ENCODE data around the gene YPEL2.

YPEL2 gene

DNA sequence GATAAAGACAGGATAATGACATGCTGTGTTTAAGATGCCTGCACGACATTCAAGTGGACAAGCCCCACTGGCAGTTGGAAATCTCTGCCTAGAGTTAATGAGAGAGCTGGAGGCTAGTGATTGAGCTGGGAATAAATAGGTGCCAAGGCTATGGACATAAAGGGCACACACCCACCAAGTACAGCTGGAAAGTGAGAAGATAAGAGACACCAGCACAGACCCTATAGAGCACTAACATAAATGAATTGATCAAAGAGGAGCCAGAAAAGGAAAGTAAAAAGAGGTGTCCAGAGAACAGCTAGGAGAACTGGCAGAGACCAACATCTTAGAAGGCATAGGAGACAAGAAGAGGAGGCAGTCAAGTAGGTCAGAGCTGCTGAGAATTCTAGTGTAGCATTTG is 101.2 kb downstream of the YPEL2 start:
- Histone ChIP-seq H3K79me2 (no peaks in the 10 kb centered on the region), H3K36me3 (ENCODE audit: control insufficient read depth, insufficient read depth, low read length) (no peaks in the 10 kb centered on the region), H3K4me1 (peaks cover 68% of the 10 kb centered on the region), H3K27me3 (ENCODE audit: control insufficient read depth, insufficient read depth, low read length) (no peaks in the 10 kb centered on the region), H3K9me3 (ENCODE audit: control insufficient read depth, low read length) (no peaks in the 10 kb centered on the region), H3K4me2 (ENCODE audit: low read length) (no peak overlapping the region), H2AFZ (peak overlapping the region; percentile 3), H3K4me3 (ENCODE audit: low read depth, low read length) (no peak overlapping the region), H3K27ac (peak overlapping the region; percentile 60), H3K9ac (no peak overlapping the region)
- TF ChIP-seq, protein P1, sequence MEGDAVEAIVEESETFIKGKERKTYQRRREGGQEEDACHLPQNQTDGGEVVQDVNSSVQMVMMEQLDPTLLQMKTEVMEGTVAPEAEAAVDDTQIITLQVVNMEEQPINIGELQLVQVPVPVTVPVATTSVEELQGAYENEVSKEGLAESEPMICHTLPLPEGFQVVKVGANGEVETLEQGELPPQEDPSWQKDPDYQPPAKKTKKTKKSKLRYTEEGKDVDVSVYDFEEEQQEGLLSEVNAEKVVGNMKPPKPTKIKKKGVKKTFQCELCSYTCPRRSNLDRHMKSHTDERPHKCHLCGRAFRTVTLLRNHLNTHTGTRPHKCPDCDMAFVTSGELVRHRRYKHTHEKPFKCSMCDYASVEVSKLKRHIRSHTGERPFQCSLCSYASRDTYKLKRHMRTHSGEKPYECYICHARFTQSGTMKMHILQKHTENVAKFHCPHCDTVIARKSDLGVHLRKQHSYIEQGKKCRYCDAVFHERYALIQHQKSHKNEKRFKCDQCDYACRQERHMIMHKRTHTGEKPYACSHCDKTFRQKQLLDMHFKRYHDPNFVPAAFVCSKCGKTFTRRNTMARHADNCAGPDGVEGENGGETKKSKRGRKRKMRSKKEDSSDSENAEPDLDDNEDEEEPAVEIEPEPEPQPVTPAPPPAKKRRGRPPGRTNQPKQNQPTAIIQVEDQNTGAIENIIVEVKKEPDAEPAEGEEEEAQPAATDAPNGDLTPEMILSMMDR (IDR thresholded peaks at IDR 0.05), result no peak

DNA sequence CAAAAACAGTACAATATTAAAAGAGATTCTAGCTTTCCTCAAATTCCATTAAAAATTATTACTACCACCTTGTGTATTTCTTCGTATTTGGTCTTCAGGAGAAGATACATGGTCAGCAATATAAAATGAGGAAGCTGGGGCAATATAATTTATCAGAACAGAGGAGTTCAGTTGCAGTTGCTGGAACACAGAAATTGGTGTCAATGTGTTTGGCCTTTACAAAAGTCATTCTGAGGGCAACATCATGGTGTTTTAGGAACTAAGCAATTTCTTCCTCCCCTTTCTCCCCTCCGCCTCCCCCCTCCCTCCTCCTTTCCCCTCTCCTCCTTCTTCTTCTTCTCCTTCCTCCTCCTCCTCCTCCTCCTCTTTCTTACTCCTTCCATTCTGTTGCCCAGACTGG is 102.1 kb downstream of the YPEL2 start:
- Histone ChIP-seq H3K4me3 (ENCODE audit: low read depth, low read length) (no peak overlapping the region), H3K36me3 (ENCODE audit: control insufficient read depth, insufficient read depth, low read length) (no peaks in the 10 kb centered on the region), H3K9ac (no peak overlapping the region), H3K27ac (peak overlapping the region; percentile 95), H2AFZ (peak overlapping the region; percentile 52), H3K79me2 (no peaks in the 10 kb centered on the region), H3K9me3 (ENCODE audit: control insufficient read depth, low read length) (no peaks in the 10 kb centered on the region), H3K4me1 (peaks cover 68% of the 10 kb centered on the region), H3K4me2 (ENCODE audit: low read length) (no peak overlapping the region), H3K27me3 (ENCODE audit: control insufficient read depth, insufficient read depth, low read length) (no peaks in the 10 kb centered on the region)
- TF ChIP-seq, protein P1 (IDR thresholded peaks at IDR 0.05), result no peak

DNA sequence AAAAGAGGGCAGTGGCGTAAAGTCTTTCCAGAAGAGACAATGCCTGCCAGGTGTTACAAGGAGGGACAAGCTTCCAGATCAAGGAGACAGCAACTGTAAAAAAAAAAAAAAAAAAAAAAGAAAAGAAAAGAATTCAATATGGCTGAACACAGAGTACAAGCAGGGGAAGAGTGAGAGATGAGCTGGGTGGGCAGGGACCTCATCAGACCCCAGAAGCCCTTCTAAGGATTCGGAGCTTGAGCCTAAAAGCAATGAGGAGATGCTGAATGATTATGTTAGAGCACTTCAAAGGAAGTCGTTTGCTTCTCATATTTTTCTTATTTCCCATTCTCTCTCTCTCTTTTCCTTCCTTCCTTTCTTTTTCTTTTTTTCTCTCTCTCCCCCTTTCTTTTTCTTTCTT is 103.0 kb downstream of the YPEL2 start:
- Histone ChIP-seq H3K36me3 (ENCODE audit: control insufficient read depth, insufficient read depth, low read length) (no peaks in the 10 kb centered on the region), H3K4me1 (peaks cover 64% of the 10 kb centered on the region), H3K9me3 (ENCODE audit: control insufficient read depth, low read length) (no peaks in the 10 kb centered on the region), H3K4me2 (ENCODE audit: low read length) (no peak overlapping the region), H3K27me3 (ENCODE audit: control insufficient read depth, insufficient read depth, low read length) (no peaks in the 10 kb centered on the region), H2AFZ (peak overlapping the region; percentile 52), H3K27ac (peak overlapping the region; percentile 95), H3K4me3 (ENCODE audit: low read depth, low read length) (no peak overlapping the region), H3K9ac (no peak overlapping the region), H3K79me2 (no peaks in the 10 kb centered on the region)
- TF ChIP-seq, protein P1 (IDR thresholded peaks at IDR 0.05), result no peak

DNA sequence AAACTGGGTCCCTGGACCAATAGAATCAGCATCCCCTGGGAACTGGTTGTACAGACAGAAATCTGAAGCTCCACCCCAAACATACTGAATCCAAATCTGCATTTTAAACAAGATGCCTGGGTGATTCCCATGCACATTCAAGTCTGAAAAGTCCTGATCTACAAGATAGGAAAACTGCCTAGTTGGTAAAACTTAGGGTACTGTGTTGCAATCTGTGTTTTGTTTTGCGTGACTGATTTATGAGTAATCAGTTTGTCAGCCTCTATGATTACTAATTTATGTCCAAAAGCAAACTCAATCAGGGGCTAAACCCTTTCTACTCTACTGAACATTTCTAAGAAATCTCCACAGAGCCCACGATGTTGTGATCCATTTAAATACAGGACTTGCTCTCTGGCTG is 103.8 kb downstream of the YPEL2 start:
- Histone ChIP-seq H3K4me2 (ENCODE audit: low read length) (peak overlapping the region; percentile 65), H3K4me1 (peaks cover 68% of the 10 kb centered on the region), H3K9ac (no peak overlapping the region), H2AFZ (peak overlapping the region; percentile 6), H3K27ac (peak overlapping the region; percentile 95), H3K36me3 (ENCODE audit: control insufficient read depth, insufficient read depth, low read length) (no peaks in the 10 kb centered on the region), H3K4me3 (ENCODE audit: low read depth, low read length) (peak overlapping the region; percentile 35), H3K79me2 (no peaks in the 10 kb centered on the region), H3K9me3 (ENCODE audit: control insufficient read depth, low read length) (no peaks in the 10 kb centered on the region), H3K27me3 (ENCODE audit: control insufficient read depth, insufficient read depth, low read length) (no peaks in the 10 kb centered on the region)
- TF ChIP-seq, protein P1 (IDR thresholded peaks at IDR 0.05), result no peak

DNA sequence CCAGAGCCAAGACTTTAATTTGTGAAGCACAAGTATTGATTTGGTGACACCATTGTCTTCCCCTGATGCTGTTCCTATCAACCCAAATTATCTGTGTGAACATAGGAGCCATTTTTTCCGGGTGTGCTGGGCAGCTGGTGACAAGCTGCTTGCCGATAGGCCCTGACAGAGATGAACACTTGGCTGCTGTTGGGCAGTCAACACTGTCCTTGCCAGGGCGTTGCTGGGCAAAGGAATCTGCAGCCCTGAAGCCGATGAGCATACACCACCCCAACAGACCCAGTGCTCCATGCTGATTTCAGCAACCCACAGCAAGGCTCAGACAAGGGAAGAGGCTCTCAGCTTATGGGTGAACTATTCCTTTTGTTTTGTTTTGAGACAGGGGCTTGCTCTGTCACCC is 105.4 kb downstream of the YPEL2 start:
- Histone ChIP-seq H3K9ac (no peak overlapping the region), H3K4me3 (ENCODE audit: low read depth, low read length) (no peak overlapping the region), H3K27ac (peak overlapping the region; percentile 95), H3K9me3 (ENCODE audit: control insufficient read depth, low read length) (no peaks in the 10 kb centered on the region), H3K27me3 (ENCODE audit: control insufficient read depth, insufficient read depth, low read length) (no peaks in the 10 kb centered on the region), H3K4me1 (peaks cover 68% of the 10 kb centered on the region), H2AFZ (peak overlapping the region; percentile 61), H3K79me2 (no peaks in the 10 kb centered on the region), H3K4me2 (ENCODE audit: low read length) (peak overlapping the region; percentile 20), H3K36me3 (ENCODE audit: control insufficient read depth, insufficient read depth, low read length) (no peaks in the 10 kb centered on the region)
- TF ChIP-seq, protein P1 (IDR thresholded peaks at IDR 0.05), result no peak

All from parathyroid adenoma (tissue), 2 donors.